A549 (cell line): ENCODE measurements around the gene SLC24A2. TPM values are rescaled to one million over a fixed set of nuclear protein-coding genes. Genes with fewer than 3 reads are reported as not detected.

Source experiments
- ATAC-seq, 2 experiments: fragments of 200-7000 bp in 1 of 2; fragments of >200 bp in 1 of 2; cut with Nextera tagmentation in 1 of 2; cut with Tn5 transposase in 1 of 2; 3 replicates each; pipeline versions ENCODE4 v1.8.0 to v1.9.1; 2018 to 2020; ENCODE audit warnings: mild to moderate bottlenecking in 1 of 2, moderate library complexity in 1 of 2
- CTCF ChIA-PET: fragments of 300-600 bp; sonication (Branson Sonifier 250); formaldehyde crosslinking; extraction: SDS; loops from one replicate; lab custom pipeline; 2021; ENCODE audit warnings: antibody characterized with exemption, inconsistent platforms; lab: Yijun Ruan, JAX
- POLR2A ChIA-PET: fragments of 350-600 bp; formaldehyde crosslinking; extraction: SDS; loops from one replicate; lab custom pipeline; 2021; ENCODE audit warnings: antibody characterized with exemption, inconsistent platforms; lab: Yijun Ruan, JAX
- DNase-seq, 2 experiments: peaks; one replicate each; pipeline versions ENCODE4 v3.0.0 to v3.0.0-alpha.2; 2011 to 2016; ENCODE audit warnings: low read depth in 1 of 2, low spot score in 1 of 2
- FAIRE-seq: peaks from 2 replicates; lab custom pipeline; 2011; peaks lifted over from hg19 to GRCh38; lab: Jason Lieb, UNC
- H3K27ac ChIP-seq, 2 experiments: fragments of >200 bp; sonication (Bioruptor Twin); formaldehyde crosslinking; 3 replicates each; pipeline ENCODE4 v1.5.1; 2016 to 2017
- H3K4me1 ChIP-seq: fragments of >200 bp; sonication (Bioruptor Twin); formaldehyde crosslinking; 3 replicates; pipeline ENCODE4 v1.6.1; 2016
- H3K4me2 ChIP-seq: fragments of >200 bp; sonication (Bioruptor Twin); formaldehyde crosslinking; 3 replicates; pipeline ENCODE4 v1.6.1; 2016
- H3K4me3 ChIP-seq: fragments of >200 bp; sonication (Bioruptor Twin); formaldehyde crosslinking; 3 replicates; pipeline ENCODE4 v1.5.1; 2016
- H3K9me3 ChIP-seq: fragments of >200 bp; sonication (Bioruptor Twin); formaldehyde crosslinking; 3 replicates; pipeline ENCODE4 v1.6.1; 2016
- BHLHE40 ChIP-seq: IDR thresholded peaks from 2 replicates; pipeline ENCODE4 v1.6.1; 2012; ENCODE audit warnings: low read depth, low read length, inconsistent platforms
- CBX8 ChIP-seq: fragments of 200-600 bp; sonication (generic); IDR thresholded peaks from 2 replicates; pipeline ENCODE4 v1.6.1; 2016
- CHD2 ChIP-seq: fragments of 150-350 bp; IDR thresholded peaks from 2 replicates; pipeline ENCODE4 v1.6.1; 2014; ENCODE audit warnings: low read length; ENCODE audit not compliant: partially characterized antibody
- CHD4 ChIP-seq: fragments of 200-600 bp; sonication (generic); IDR thresholded peaks from 2 replicates; pipeline ENCODE4 v1.6.1; 2016; ENCODE audit warnings: antibody characterized with exemption, mild to moderate bottlenecking, borderline replicate concordance
- ESRRA ChIP-seq: fragments of 150-350 bp; IDR thresholded peaks from 2 replicates; pipeline ENCODE4 v1.6.1; 2014; ENCODE audit warnings: mild to moderate bottlenecking, low read length, borderline replicate concordance
- FOSB ChIP-seq: fragments of 250-450 bp; sonication (Bioruptor Pico); IDR thresholded peaks from 2 replicates; pipeline ENCODE4 v1.5.0; 2020; ENCODE audit warnings: mild to moderate bottlenecking, moderate library complexity
- FOSL2 ChIP-seq, 2 experiments: fragments of 450-650 bp in 1 of 2; fragments of >200 bp in 1 of 2; sonication (Bioruptor Twin) in 1 of 2; formaldehyde crosslinking; IDR thresholded peaks; 2 replicates each; pipeline versions ENCODE4 v1.5.0 to v1.6.1; 2016 to 2020; ENCODE audit warnings: mild to moderate bottlenecking in 1 of 2, moderate library complexity in 1 of 2
- FOXS1 ChIP-seq: fragments of 250-450 bp; sonication (Bioruptor Pico); IDR thresholded peaks from 2 replicates; pipeline ENCODE4 v1.5.0; 2020; ENCODE audit warnings: mild to moderate bottlenecking, moderate library complexity
- HEYL ChIP-seq: fragments of 250-450 bp; sonication (Bioruptor Pico); IDR thresholded peaks from 2 replicates; pipeline ENCODE4 v1.8.0; 2021; ENCODE audit warnings: mild to moderate bottlenecking, moderate library complexity
- HOXA7 ChIP-seq: fragments of 250-450 bp; sonication (Bioruptor Pico); IDR thresholded peaks from 2 replicates; pipeline ENCODE4 v1.5.0; 2020; ENCODE audit warnings: mild to moderate bottlenecking, moderate library complexity
- KDM1A ChIP-seq: fragments of 200-600 bp; sonication (generic); IDR thresholded peaks from 2 replicates; pipeline ENCODE4 v1.6.1; 2016; ENCODE audit warnings: low read depth, mild to moderate bottlenecking
- NFE2L2 ChIP-seq: fragments of 150-350 bp; conservative IDR thresholded peaks from 2 replicates; pipeline ENCODE4 v1.6.1; 2014; ENCODE audit warnings: low read length
- NPAS2 ChIP-seq: fragments of 250-450 bp; sonication (Bioruptor Pico); IDR thresholded peaks from 2 replicates; pipeline ENCODE4 v1.8.0; 2022; ENCODE audit warnings: mild to moderate bottlenecking, moderate library complexity, borderline replicate concordance
- POLR2A ChIP-seq: IDR thresholded peaks from 2 replicates; pipeline ENCODE4 v1.6.1; 2012; ENCODE audit warnings: mild to moderate bottlenecking, low read length
- RARB ChIP-seq: fragments of 250-450 bp; sonication (Bioruptor Pico); IDR thresholded peaks from 2 replicates; pipeline ENCODE4 v1.8.0; 2021; ENCODE audit warnings: mild to moderate bottlenecking, moderate library complexity
- RFX5 ChIP-seq: fragments of 450-650 bp; IDR thresholded peaks from 2 replicates; pipeline ENCODE4 v1.7.1; 2014; ENCODE audit warnings: antibody characterized with exemption, mild to moderate bottlenecking, moderate library complexity
- SMC3 ChIP-seq: fragments of >200 bp; sonication (Bioruptor Twin); formaldehyde crosslinking; IDR thresholded peaks from 3 replicates; pipeline ENCODE4 v1.6.1; 2018; ENCODE audit warnings: inconsistent platforms
- TFCP2L1 ChIP-seq: fragments of 250-450 bp; sonication (Bioruptor Pico); IDR thresholded peaks from 2 replicates; pipeline ENCODE4 v1.5.0; 2021; ENCODE audit warnings: mild to moderate bottlenecking
- TP53 ChIP-seq: fragments of 250-450 bp; sonication (Bioruptor Pico); IDR thresholded peaks from 2 replicates; pipeline ENCODE4 v1.5.0; 2021; ENCODE audit warnings: mild to moderate bottlenecking, moderate library complexity
- ZNF302 ChIP-seq: fragments of 250-450 bp; sonication (Bioruptor Pico); IDR thresholded peaks from 2 replicates; pipeline ENCODE4 v1.9.0; 2021; ENCODE audit warnings: inconsistent platforms, mild to moderate bottlenecking, moderate library complexity
- ZSCAN20 ChIP-seq: fragments of 250-450 bp; sonication (Bioruptor Pico); IDR thresholded peaks from 2 replicates; pipeline ENCODE4 v1.8.0; 2022; ENCODE audit warnings: mild to moderate bottlenecking, moderate library complexity
- WGBS: methylation state at CpG from one replicate; pipeline ENCODE4 v1.1.6; 2017; ENCODE audit errors: missing lambda C conversion rate; 5-methylcytosine and 5-hydroxymethylcytosine counted together
- polyA plus RNA-seq, 4 experiments: library from polyadenylated mRNA; depleted of rRNA in 3 of 4; stranded (reverse); fragments of >200 nt; fragmentation: RNase III in 1 of 4; extraction: RNeasy Plus Mini Kit Qiagen cat#74134 plus additional on column Dnase treatment in 1 of 4; gene quantifications; 2 replicates in 3 of 4; 3 replicates in 1 of 4; pipeline ENCODE4 v1.2.3, GENCODE V29; 2011 to 2017
- TF ChIP-seq, protein P1 (sequence below): fragments of 200-600 bp; sonication (generic); IDR thresholded peaks from 2 replicates; pipeline ENCODE4 v1.6.1; 2016; ENCODE audit warnings: antibody characterized with exemption, mild to moderate bottlenecking, moderate library complexity
- TF ChIP-seq, protein P2 (sequence below): fragments of 250-450 bp; sonication (Bioruptor Pico); IDR thresholded peaks from 2 replicates; pipeline ENCODE4 v1.5.0; 2021; ENCODE audit warnings: mild to moderate bottlenecking, moderate library complexity, borderline replicate concordance
- TF ChIP-seq, protein P3 (sequence below): fragments of 450-650 bp; IDR thresholded peaks from 2 replicates; pipeline ENCODE4 v1.6.1; 2014; ENCODE audit warnings: antibody characterized with exemption
- TF ChIP-seq, protein P4 (sequence below): IDR thresholded peaks from 2 replicates; pipeline ENCODE4 v1.6.1; 2012; ENCODE audit warnings: low read depth, borderline replicate concordance
- TF ChIP-seq, protein P5 (sequence below): IDR thresholded peaks from 2 replicates; pipeline ENCODE4 v1.6.1; 2012
- TF ChIP-seq, protein P6 (sequence below): IDR thresholded peaks from 2 replicates; pipeline ENCODE4 v1.6.1; 2012

SLC24A2 gene
- polyA plus RNA-seq, 2 of the 4 experiments (the other 2 are of a cell fraction) = not detected

DNA sequence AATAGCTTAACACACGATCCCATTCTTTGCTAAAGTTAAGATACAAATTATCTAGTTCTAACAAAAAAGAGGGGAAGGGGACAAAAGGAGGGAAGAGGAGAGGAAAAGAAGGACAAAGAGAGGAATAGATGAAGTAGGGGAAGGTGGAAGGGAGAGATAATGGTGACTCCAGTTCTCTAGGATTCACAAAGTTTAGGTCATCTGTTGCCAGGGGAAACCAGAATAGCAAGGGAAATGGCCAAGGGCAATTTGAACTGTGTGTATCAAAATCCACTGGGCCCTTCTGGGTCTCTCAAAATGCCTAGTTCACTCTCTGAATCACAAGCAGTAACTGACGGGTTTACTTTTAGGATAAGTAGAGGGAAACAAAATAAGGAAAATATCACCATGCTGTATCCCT is 7.6 kb downstream of the SLC24A2 start:
- H3K9me3 ChIP-seq = no peaks in the 10 kb centered on the region
- CTCF ChIA-PET = no interaction called here
- POLR2A ChIA-PET = no interaction called here
- ATAC-seq (no peak), DNase-seq (no peak), FAIRE-seq (no peak)
- 7% methylated on average over 2 of the region's 2 CpGs for WGBS
- H3K4me3 ChIP-seq = no peak overlapping the region
- TF ChIP-seq, protein P1, sequence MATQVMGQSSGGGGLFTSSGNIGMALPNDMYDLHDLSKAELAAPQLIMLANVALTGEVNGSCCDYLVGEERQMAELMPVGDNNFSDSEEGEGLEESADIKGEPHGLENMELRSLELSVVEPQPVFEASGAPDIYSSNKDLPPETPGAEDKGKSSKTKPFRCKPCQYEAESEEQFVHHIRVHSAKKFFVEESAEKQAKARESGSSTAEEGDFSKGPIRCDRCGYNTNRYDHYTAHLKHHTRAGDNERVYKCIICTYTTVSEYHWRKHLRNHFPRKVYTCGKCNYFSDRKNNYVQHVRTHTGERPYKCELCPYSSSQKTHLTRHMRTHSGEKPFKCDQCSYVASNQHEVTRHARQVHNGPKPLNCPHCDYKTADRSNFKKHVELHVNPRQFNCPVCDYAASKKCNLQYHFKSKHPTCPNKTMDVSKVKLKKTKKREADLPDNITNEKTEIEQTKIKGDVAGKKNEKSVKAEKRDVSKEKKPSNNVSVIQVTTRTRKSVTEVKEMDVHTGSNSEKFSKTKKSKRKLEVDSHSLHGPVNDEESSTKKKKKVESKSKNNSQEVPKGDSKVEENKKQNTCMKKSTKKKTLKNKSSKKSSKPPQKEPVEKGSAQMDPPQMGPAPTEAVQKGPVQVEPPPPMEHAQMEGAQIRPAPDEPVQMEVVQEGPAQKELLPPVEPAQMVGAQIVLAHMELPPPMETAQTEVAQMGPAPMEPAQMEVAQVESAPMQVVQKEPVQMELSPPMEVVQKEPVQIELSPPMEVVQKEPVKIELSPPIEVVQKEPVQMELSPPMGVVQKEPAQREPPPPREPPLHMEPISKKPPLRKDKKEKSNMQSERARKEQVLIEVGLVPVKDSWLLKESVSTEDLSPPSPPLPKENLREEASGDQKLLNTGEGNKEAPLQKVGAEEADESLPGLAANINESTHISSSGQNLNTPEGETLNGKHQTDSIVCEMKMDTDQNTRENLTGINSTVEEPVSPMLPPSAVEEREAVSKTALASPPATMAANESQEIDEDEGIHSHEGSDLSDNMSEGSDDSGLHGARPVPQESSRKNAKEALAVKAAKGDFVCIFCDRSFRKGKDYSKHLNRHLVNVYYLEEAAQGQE = no peak
- TF ChIP-seq, protein P2, sequence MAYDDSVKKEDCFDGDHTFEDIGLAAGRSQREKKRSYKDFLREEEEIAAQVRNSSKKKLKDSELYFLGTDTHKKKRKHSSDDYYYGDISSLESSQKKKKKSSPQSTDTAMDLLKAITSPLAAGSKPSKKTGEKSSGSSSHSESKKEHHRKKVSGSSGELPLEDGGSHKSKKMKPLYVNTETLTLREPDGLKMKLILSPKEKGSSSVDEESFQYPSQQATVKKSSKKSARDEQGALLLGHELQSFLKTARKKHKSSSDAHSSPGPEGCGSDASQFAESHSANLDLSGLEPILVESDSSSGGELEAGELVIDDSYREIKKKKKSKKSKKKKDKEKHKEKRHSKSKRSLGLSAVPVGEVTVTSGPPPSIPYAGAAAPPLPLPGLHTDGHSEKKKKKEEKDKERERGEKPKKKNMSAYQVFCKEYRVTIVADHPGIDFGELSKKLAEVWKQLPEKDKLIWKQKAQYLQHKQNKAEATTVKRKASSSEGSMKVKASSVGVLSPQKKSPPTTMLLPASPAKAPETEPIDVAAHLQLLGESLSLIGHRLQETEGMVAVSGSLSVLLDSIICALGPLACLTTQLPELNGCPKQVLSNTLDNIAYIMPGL (CRISPR knock-in tag) = no peak
- TF ChIP-seq BHLHE40 (no peak), ESRRA (no peak)
- TF ChIP-seq, protein P3, sequence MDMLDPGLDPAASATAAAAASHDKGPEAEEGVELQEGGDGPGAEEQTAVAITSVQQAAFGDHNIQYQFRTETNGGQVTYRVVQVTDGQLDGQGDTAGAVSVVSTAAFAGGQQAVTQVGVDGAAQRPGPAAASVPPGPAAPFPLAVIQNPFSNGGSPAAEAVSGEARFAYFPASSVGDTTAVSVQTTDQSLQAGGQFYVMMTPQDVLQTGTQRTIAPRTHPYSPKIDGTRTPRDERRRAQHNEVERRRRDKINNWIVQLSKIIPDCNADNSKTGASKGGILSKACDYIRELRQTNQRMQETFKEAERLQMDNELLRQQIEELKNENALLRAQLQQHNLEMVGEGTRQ = no peak
- H3K4me1 ChIP-seq = no peaks in the 10 kb centered on the region
- no peak overlapping the region for H3K4me2 ChIP-seq
- no peak overlapping the region for H3K27ac ChIP-seq

DNA sequence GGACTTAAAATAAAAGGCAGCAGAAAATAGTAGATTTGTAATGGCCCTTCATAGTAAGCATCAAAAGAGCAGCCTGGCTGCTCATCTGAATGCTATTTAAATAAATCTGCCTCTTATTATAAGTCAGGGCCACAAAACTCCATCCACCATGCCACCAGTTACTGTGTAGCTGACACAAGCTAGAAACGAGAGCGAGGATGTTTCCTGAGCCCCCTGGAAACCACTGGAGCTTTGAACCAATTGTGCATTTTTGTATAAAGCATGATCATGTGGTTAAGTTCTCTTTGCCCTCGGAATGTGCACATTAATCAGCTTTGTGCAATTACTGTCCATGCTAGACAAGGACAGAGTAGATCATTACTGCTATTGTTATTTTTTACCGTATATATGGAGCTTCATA is 17.4 kb downstream of the SLC24A2 start:
- Histone ChIP-seq H3K9me3 (no peaks in the 10 kb centered on the region), H3K4me2 (no peak overlapping the region), H3K4me1 (no peaks in the 10 kb centered on the region), H3K4me3 (no peak overlapping the region), H3K27ac (no peak overlapping the region)
- ChIA-PET CTCF (no interaction called here), POLR2A (no interaction called here)
- ATAC-seq (no peak), DNase-seq (no peak), FAIRE-seq (no peak)
- TF ChIP-seq POLR2A (no peak), RARB (CRISPR knock-in tag) (no peak), FOSL2 (IDR thresholded peaks at IDR 0.05) (no peak), FOSL2 (CRISPR knock-in tag; IDR thresholded peaks at IDR 0.05) (no peak), ZNF302 (CRISPR knock-in tag) (no peak), FOSB (CRISPR knock-in tag) (no peak), TFCP2L1 (CRISPR knock-in tag) (no peak), HEYL (CRISPR knock-in tag) (no peak), HOXA7 (no peak), ZSCAN20 (CRISPR knock-in tag) (no peak)
- TF ChIP-seq, protein P4, sequence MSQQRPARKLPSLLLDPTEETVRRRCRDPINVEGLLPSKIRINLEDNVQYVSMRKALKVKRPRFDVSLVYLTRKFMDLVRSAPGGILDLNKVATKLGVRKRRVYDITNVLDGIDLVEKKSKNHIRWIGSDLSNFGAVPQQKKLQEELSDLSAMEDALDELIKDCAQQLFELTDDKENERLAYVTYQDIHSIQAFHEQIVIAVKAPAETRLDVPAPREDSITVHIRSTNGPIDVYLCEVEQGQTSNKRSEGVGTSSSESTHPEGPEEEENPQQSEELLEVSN = no peak
- 1% methylated on average over 4 of the region's 4 CpGs for WGBS

DNA sequence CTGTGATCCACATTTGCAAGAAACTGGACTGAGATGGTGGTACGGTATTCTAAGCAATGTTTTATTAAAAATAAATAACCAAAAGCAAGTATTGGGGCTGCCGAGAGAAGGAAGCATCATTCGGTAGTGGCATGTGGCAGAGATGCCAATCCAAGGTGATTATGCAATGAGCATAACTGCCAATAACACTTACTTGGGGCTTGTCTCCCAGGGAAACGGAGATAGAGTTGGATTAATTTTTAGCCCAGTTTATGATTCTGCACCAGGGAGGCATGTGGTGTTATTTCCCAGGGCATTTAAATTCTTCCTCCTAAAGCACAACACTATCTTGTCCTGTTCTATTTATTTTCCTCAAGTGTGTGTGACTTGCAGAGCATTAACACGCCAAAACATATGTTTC is 17.9 kb downstream of the SLC24A2 start:
- no peak overlapping the region for H3K27ac ChIP-seq
- no peak overlapping the region for H3K4me2 ChIP-seq
- ChIA-PET POLR2A (no interaction called here), CTCF (no interaction called here)
- H3K4me1 ChIP-seq = no peaks in the 10 kb centered on the region
- FAIRE-seq = no peak
- 22% methylated on average over 5 of the region's 5 CpGs for whole genome bisulfite sequencing
- H3K9me3 ChIP-seq = no peaks in the 10 kb centered on the region
- no peak overlapping the region for H3K4me3 ChIP-seq
- DNase-seq = no peak
- no peak for ATAC-seq
- no peak for TF ChIP-seq FOXS1 (CRISPR knock-in tag)
- no peak for TF ChIP-seq KDM1A
- TF ChIP-seq, protein P5, sequence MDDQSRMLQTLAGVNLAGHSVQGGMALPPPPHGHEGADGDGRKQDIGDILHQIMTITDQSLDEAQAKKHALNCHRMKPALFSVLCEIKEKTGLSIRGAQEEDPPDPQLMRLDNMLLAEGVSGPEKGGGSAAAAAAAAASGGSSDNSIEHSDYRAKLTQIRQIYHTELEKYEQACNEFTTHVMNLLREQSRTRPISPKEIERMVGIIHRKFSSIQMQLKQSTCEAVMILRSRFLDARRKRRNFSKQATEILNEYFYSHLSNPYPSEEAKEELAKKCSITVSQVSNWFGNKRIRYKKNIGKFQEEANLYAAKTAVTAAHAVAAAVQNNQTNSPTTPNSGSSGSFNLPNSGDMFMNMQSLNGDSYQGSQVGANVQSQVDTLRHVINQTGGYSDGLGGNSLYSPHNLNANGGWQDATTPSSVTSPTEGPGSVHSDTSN = no peak
- TF ChIP-seq RFX5 = no peak
- TF ChIP-seq CHD4 = no peak
- TF ChIP-seq NPAS2 (CRISPR knock-in tag) = no peak
- TF ChIP-seq SMC3 = no peak
- TF ChIP-seq HOXA7 = no peak
- no peak for TF ChIP-seq TP53 (CRISPR knock-in tag)
- no peak for TF ChIP-seq CBX8
- no peak for TF ChIP-seq CHD2
- no peak for TF ChIP-seq NFE2L2
- TF ChIP-seq, protein P6, sequence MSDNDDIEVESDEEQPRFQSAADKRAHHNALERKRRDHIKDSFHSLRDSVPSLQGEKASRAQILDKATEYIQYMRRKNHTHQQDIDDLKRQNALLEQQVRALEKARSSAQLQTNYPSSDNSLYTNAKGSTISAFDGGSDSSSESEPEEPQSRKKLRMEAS = no peak
